G401 (cell line): Measurements from ENCODE around the gene OPCML. TPM values are rescaled to one million over a fixed set of nuclear protein-coding genes. Genes with fewer than 3 reads are reported as not detected.

ENCODE experiments used
- DNase-seq: peaks from one replicate; pipeline ENCODE4 v3.0.0-alpha.2; 2015; ENCODE audit warnings: low spot score
- in situ Hi-C: cut with HindIII; loops from 2 replicates; pipeline ENCODE4 v1.10.0; 2016; ENCODE audit warnings: low sequenced_read_pairs, mixed read lengths
- total RNA-seq: library from RNA; depleted of rRNA; stranded (reverse); fragments of >200 nt; shearing (Covaris generic); gene quantifications from 2 replicates; pipeline ENCODE4 v1.2.3, GENCODE V29; 2014

Gene OPCML
- total RNA-seq, 1 experiment from 2014 or later: not detected

GRCh38 chr11:132874638-132875037, 657.7 kb downstream of the OPCML start:
- in situ Hi-C loops: no loop called here

DNA sequence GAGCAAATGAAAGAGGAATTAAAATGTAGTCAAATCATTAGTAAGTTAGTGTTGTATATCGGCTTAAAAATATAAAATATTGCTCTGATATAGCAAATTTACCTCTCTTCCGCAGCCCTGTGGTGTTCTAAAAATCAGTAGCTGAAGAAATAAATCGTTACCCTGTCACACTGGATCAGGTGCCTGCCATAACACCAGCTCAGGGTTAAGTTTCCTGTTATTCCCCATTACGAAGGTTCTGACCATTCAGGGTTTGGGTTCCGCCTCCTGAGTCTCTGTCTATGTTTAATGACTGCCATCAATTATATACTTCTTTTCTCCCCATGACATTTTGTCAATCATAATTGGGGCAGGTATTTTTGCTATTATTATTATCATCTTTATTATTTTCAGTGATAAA, 658.5 kb downstream of the OPCML start:
- DNase-seq: no peak
- in situ Hi-C loops: no loop called here

More at GRCh38 chr11:132874638-132875037, 657.7 kb downstream of the OPCML start:
- peak; percentile 58 for DNase-seq

- peak; percentile 43 for DNase-seq
- in situ Hi-C loops: no loop called here
Measured at GRCh38 chr11:132872211-132872610, 660.1 kb downstream of the OPCML start.

GRCh38 chr11:132866783-132867545, 665.3 kb downstream of the OPCML start:
- peak; percentile 63 for DNase-seq
- in situ Hi-C loops: no loop called here

- in situ Hi-C loops: no loop called here
- DNase-seq: no peak
Measured at GRCh38 chr11:132865623-132866022, 666.7 kb downstream of the OPCML start.

DNA sequence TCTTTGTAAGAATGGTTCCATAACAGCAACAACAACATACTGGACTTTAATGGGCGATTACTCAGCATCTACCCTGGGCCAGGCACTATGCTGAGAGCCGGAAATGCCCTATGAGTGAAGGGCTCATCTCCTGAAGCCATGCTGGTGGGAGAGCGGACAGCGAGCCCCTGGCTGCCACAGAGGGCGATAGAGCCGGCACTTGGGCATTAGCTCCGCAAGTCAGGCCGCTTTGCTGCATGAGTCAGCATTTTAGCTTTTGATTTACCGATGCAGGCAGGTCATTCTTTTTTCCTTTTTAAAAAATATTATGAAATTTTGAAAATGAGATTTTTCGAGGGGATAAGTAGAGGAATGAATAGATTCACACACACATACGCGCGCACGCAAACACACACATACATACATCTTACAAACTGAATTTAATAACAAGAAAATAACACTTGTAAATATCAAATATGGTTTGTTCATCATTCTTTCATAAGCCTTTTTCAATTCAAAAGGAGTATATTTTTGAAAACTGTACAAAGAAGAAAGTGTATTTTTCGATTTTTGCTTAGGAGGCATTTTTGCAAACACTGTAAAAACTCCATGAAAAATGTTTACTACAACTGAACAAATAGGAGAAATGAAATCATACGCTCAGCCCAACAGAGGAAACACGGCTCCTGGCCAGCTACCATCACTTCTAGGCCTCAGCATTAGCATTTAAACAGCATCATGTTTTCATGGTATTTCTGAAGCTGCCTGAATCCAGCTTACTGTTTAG, 667.3 kb downstream of the OPCML start:
- in situ Hi-C loops: no loop called here
- DNase-seq: no peak

DNA sequence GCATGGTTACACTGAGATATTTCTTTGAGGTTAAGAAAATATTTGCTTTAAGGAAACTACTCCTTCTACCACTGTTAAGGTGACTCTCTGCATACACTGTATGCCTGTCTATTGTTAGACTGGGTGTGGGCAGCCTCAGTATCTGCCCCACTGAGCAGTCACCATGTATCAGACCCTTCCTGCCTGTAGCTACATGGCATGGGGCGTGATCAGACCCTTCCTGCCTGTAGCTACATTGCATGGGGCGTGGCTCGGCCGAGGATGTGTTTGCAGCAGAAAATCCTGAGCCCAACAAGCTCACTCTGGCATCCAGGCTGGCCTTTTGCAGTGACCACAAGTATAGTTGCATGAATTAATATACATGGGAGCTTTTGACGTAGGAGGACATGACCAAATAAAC, 669.4 kb downstream of the OPCML start:
- in situ Hi-C loops: no loop called here
- no peak for DNase-seq

DNA sequence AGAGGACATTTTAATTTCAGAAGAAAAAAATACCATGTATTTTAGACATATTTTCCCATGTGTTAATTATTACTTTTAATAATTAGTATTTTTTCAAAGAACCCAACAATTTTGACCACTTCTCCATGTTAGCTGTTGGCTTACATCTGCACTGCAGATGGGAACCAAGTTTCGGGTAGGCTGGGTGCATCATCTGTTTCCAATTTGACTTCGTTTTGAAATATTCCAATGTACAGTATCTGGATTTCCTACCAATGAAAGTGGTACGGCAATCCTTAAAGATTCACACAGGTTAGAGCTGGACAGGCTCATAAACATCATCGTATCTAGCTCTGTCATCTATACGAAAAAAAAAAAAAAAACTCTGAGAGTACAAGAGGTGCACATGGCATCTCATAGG, 670.2 kb downstream of the OPCML start:
- no peak for DNase-seq
- in situ Hi-C loops: no loop called here

- DNase-seq: no peak
Measured at GRCh38 chr11:132859306-132859705, 673.0 kb downstream of the OPCML start.

DNA sequence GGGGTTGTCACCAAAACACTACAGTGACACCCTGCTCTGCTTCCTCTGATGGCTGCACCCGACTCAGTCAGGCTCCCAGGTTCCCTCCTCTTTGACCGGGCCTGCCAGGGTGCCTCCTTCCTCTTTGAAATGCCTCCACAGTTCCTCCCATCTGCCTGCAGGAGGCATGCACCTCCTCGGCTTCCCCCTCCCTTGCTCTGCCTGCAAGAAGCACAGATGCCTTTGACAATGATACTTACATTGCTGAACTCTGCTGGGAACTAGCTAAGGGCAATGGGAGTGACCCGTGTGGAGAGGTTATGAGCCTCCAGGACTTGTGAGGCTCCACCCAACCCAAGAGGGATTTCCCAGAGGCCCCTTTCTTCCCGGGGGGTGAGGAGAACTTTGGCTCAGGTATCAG, 674.1 kb downstream of the OPCML start:
- in situ Hi-C loops: no loop called here
- peak; percentile 83 for DNase-seq

More at GRCh38 chr11:132859306-132859705, 673.0 kb downstream of the OPCML start:
- in situ Hi-C loops: no loop called here

DNA sequence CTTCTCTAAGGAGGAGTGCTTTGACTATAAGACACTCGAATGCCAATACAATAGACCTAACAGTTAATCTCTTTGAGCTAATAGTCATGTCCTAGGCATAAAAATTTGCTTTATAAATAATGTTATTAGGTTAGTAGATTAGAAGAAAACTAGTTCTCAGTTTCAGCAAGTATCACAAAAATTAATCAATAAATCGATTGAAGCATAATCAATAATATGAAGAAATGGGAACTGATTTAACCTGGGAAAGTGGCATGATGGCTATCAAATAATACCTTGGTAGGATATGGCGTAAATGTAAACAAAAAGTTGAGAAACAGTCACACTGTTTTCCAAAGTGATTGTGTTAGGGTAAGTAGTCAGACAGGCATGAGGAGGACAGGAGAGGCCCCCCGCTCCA, 676.3 kb downstream of the OPCML start:
- in situ Hi-C loops: no loop called here
- no peak for DNase-seq

- in situ Hi-C loops: no loop called here
Measured at GRCh38 chr11:132855516-132855915, 676.8 kb downstream of the OPCML start.

GRCh38 chr11:132853886-132854285, 678.4 kb downstream of the OPCML start:
- DNase-seq: no peak

More at GRCh38 chr11:132855516-132855915, 676.8 kb downstream of the OPCML start:
- DNase-seq: no peak

DNA sequence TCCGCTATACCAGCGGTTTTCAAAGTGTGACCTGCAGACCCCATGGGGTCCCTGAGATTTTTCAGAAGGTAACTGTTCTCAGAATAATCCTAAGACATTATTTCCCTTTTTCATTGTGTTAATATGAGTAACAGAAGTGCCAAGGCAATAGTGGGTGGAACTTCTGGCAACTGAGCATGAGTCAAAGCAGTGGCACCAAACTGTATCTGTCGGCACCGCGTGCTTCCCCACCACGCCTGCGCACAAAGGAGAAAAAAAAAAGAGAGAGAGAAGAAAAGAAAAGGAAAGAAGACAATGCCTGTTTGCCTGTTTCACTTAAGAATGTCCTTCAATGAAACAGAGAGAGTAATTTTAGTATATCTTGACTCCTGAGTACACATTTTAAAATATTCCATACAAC, 679.9 kb downstream of the OPCML start:
- DNase-seq: no peak
- in situ Hi-C loops: no loop called here

More at GRCh38 chr11:132853886-132854285, 678.4 kb downstream of the OPCML start:
- in situ Hi-C loops: no loop called here

DNA sequence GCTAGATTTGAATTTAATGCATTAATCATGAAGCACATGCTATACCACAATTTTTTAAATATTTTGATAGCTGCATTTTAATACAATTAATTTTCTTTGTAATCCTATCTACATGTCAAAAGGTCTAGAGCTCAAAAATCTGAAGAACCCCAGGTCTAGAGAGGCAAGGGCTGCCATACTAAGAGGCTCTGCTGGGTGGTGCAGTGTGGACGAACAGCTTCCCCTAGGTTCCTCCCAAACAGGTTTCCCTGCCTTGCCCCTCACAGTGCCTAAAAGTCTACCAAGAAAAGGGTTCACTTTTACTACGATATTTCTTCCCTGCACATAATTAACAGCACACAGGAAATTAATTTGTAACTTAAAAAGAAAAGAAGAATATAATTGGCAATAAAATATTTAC, 681.1 kb downstream of the OPCML start:
- in situ Hi-C loops: no loop called here
- DNase-seq: no peak

GRCh38 chr11:132850266-132850665, 682.0 kb downstream of the OPCML start:
- in situ Hi-C loops: no loop called here
- no peak for DNase-seq

DNA sequence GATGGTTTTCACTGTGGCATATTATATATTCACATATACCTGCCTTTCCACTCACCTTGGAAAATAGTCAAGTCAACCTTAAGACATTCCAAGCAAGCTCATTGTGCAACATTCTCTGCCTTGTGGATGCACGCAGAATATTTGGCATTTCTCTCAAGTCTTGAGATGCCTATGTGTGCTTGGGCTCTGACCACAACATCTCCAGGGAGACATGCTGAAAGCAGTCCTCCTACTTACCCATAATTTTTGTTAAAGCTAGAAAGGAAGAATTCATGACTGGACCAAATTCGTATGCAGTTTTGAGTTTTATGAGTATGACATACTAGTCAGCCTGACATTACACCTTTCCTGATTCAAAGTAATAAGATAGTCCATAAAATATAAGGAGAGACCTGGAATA, 684.0 kb downstream of the OPCML start:
- in situ Hi-C loops: no loop called here
- no peak for DNase-seq

DNA sequence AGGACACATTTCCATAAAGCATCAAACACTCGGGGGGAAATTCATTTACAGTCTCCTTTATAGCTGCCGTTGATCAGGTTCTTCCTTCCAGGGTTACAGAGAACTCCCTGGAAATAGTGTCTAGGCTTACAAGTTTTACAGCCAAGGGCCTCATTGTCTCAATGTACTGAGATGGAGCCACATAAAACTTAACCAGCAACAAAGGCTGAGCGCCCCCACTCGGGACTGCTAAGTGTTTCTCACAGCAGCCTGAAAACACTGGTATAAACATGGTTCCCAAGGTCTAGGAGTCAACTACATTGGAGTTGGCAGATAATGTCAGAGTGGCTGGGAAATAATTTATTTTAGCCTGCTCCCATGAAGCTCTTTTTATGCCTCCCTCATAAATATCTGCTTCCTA, 686.2 kb downstream of the OPCML start:
- no peak for DNase-seq
- in situ Hi-C loops: no loop called here

GRCh38 chr11:132844956-132845696, 687.2 kb downstream of the OPCML start:
- in situ Hi-C loops: no loop called here
- peak; percentile 60 for DNase-seq

GRCh38 chr11:132840660-132841059, 691.6 kb downstream of the OPCML start:
- DNase-seq: no peak
- in situ Hi-C loops: no loop called here
